ENCODE data around the gene CYP26B1.

DNA sequence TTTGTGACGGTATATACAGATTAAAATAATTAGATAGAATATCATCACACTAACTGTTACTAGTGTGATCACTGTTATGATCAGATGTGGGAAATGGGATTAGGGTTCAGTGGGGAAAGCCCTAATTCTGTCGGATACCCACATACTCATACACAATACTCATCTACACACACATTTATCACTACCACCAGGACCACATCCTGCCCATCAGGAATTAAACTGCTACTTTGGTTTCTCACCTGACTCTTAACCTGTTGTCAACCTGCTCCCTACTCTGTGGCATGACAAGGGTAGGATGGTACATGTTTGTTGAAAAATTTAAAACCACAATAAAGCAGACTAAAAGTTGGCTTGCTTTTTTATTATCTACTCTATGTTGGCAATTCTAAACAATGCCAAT is 24.8 kb upstream of the CYP26B1 start:
- TF ChIP-seq POLR2A (IDR thresholded peaks at IDR 0.05): no peak
- TF ChIP-seq, protein P1, sequence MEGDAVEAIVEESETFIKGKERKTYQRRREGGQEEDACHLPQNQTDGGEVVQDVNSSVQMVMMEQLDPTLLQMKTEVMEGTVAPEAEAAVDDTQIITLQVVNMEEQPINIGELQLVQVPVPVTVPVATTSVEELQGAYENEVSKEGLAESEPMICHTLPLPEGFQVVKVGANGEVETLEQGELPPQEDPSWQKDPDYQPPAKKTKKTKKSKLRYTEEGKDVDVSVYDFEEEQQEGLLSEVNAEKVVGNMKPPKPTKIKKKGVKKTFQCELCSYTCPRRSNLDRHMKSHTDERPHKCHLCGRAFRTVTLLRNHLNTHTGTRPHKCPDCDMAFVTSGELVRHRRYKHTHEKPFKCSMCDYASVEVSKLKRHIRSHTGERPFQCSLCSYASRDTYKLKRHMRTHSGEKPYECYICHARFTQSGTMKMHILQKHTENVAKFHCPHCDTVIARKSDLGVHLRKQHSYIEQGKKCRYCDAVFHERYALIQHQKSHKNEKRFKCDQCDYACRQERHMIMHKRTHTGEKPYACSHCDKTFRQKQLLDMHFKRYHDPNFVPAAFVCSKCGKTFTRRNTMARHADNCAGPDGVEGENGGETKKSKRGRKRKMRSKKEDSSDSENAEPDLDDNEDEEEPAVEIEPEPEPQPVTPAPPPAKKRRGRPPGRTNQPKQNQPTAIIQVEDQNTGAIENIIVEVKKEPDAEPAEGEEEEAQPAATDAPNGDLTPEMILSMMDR (IDR thresholded peaks at IDR 0.05): no peak
